ENCODE data around the gene SH2D5.
"Not testable (repeated sequence)": the region's sequence is repeated elsewhere in the genome, so short reads cannot be mapped to it uniquely, and the experiment has no call there.

The SH2D5 gene

DNA sequence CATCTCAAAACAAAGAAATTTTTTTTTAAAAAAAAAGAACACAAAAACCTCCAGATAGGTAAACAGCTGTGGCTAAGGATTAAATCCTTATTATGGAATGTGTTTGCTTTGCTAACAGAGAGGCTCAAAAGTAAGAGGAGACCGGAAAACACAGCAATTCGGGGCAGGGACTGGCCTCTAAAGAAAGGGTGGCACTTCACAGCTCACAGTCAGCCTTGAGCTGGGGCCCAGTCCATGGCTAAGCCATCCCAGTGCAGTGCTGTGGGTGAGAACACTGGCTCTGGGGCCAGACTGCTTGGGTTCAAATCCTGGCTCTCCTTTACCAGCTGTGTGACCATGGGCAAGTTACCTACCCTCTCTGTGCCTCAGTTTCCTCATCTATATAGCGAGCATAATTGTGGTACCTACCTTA lies 42.9 kb downstream of the SH2D5 start:
- no peak for DNase-seq

DNA sequence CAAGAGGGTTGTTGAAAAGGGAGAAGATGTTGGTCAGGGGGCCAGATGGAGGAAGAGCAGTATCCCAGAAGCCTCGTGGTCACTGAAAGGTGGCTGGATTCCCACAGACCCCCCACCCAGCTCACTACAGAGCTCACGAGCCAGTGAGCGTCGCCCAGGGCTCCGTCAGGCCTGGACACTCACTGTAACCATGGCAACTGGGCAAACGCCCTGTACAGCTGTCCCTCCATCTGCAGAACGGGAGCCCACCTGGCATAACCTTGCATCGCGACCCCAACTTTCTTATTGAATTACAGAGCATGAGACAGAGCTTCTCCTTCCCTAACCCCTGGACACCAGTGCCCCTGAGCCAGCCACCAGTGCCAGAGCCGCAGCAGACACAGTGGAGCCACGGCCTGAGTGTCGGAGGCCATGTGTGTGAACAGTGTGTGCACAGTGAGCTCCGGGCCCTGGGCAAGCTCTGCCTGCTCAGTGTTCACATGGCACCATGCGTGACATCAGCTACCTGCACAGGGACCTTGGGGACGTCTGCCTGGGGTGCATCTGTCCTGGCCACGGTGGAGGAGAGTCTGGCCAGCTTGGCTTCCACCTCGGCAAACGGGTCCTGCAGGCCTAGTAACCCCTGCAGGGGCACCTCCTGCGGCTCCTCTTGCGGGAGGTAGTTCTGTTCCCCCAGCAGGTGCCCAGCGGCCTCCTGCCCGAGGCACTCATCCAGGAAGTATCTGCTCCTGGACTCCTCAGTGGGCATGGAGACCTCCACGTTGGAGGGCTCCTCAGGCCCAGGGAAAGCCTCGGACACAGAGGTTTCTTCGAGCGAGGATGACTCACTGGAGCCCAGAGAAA lies 45.4 kb downstream of the SH2D5 start:
- DNase-seq: no peak

DNA sequence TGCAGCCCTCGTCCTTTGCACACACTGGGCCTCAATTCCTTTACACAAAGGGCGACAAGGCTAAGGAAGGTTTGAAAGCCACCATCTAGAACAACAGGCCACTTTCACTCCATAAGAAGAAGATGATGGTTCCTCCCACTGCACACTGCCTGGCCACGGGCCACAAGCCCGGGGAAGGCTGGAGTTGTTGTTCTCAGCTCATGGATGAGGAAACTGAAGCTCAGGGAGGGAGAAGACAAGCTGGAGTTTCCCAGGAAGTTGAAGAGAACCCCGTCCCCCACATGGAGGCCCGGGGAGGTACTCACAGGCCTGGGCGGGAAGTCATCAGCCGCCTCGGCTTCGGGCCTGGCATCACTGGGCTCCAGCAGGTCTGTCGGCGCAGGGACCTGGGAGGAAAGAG lies 46.8 kb downstream of the SH2D5 start:
- no peak for DNase-seq

DNA sequence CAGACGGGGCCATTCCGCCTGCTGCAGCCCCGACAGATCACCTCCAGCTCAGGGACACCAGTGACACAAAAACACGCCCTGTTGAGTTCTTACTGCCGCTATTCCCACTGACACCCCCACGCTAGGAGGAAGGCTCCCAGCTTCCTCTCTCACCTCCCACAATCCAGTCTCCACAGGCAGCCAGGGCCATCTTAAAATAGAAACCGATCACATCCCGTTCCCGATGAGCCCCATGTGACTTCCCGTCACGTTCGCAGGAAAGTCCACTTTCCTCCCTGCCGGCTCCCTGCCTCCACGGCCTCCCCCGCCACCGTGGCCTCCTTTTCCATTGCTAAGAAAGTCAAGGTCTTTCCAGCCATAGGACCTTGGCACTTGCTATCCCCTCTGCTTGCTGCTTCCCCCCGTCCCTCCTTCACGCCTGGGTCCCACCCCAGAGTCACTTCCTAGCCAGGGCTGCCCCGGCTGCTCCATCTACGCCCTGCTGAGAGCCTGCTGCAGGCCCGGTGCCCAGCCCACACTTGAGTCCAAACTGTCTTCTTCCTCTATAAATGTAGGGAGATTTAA lies 47.3 kb downstream of the SH2D5 start:
- no peak for DNase-seq

DNA sequence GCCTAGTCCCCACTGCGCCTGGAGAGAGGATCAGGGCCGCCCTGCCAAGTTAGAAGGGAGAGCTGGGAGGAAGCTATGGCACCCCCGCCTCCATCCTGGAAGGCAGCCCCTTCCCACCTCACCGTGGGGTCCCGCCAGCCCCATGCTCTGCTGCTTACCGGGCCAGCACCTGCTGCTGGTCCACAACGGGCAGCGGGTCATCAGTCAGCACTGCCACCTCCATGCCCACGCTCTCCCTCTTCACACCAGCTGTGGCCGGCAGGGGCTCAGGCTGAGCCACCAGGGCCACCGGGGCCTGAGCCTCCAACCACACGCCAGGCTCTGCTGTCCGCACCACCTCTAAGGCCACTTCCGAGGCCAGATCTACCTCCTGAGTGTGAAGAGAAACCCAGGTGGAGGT lies 47.9 kb downstream of the SH2D5 start:
- no peak for DNase-seq

DNA sequence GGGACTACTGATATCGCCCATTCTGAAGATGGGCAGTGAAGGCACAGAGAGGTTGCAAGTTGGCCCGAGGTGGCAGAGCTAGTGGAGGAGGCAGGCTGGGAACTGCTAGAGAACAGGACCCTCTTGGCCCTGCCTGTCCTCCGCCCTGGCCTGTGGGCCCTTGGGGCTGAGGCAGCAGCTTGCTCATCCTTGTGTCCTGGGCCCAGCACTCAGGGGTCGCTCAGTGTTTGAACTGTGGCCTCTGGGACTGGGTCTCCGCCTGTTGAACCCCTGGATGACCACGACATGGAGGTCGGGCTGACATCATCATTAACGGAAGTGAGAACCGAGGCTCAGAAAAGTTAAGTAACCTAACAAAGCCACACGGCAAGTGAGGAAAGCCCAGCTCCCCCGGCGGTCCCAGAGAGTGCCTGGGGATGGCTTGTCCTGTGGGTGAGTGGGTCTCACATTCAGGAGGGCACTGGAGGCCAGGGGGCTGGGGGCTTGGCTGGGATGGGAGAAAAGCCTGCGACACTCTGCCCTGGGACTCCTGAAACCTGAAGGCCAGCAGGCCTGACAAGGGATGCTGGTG lies 48.4 kb downstream of the SH2D5 start:
- no peak for DNase-seq

DNA sequence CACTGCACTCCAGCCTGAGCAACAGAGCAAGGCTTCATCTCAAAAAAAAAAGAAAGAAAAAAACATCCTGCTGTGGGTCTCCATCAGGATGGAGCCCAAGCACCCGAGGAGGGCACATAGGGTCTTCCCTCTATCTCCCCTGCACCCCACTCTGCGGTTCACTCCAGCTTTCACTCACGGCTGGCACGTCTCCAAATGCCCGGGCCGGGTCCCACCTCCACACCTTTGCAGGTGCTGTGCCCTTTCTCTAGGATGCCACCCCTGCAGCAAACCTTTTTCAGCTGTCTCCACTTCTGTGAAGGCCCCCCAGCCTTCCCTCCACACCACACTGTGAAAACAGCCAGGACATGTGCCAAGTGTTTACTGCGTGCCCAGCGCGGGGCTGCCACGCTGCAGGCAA lies 48.9 kb downstream of the SH2D5 start:
- no peak for DNase-seq

DNA sequence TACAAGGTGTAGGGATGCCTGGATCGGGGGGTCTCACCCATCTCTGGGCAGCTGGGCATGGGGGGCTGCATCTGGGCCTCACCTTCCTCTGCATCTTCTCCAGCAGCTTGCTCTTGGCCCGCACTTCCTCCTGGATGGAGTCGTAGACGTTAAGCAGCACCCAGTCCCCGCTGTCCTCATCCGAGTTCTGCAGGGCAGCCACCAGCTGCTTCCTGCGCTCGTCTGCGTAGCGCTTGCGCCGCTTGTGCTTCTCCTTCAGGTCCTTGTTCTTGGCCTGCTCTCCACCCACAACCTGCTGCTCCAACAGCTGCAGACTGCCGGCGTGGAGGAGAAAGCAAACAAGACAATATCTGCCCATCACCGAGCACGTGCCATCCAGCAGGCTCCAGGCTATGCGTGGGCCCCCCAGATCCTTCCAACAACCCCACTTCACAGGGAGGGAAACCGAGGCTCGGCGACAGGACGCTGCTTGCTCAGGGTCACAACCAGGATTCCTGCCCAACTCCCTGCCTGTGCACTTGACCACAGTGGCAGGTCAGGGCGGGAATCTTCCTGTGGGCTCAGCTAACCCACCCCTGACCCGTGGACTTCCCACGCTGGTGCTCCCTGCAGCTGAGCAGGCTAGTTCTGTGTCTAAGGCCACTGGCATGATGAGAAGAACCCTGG lies 49.8 kb downstream of the SH2D5 start:
- DNase-seq: no peak

DNA sequence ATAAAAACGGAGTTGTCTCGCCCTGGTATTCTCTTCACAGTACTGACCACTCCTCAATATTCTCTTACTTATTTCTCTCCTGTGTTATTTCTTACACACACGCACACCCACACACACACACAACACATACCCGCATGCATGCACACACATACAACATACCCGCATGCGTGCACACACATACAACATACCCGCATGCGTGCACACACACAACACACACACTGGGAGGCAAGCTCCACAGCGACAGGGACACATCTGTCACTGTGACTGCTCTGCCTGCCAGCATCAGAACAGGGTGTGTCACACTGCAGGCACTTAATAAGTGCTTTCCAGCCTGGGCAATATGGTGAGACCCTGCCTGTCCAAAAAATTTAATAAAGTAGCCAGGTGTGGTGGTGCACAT lies 50.5 kb downstream of the SH2D5 start:
- no peak for DNase-seq

DNA sequence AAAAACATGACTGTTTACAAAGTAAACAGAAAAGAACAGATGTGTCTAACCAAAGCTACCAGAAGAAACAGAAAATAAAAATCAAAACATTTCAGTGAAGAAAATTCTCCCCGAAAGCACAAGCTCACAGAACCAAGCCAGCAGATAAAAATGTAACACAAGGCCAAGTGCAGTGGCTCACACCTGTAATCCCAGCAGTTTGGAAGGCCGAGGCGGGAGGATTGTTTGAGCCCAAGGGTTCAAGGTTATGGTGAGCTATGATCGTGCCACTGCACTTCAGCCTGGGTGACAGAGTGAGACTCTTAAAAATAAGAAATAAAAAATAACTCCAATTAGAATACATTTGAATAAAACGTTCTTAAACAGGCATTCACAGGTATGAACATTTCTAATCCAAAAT lies 52.2 kb downstream of the SH2D5 start:
- DNase-seq: no peak

DNA sequence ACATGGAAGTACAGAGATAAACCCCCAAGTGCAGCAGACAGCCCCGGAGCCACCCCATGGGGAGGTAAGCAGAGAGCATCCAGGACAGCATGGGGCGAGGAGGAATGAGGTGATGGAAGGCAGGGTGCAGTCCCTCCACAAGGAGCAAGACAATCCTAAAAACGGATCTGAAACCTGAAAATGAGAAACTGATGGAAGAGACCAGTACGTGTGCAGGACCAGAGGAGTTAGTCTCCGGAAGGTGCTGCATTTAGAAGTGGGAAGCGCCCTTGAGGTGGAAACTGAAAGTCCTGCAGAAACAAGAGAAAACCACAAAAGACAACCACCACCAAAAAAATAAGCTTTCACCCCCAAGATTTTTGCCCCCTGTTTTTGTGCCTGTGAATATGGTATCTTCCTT lies 53.9 kb downstream of the SH2D5 start:
- no peak for DNase-seq

DNA sequence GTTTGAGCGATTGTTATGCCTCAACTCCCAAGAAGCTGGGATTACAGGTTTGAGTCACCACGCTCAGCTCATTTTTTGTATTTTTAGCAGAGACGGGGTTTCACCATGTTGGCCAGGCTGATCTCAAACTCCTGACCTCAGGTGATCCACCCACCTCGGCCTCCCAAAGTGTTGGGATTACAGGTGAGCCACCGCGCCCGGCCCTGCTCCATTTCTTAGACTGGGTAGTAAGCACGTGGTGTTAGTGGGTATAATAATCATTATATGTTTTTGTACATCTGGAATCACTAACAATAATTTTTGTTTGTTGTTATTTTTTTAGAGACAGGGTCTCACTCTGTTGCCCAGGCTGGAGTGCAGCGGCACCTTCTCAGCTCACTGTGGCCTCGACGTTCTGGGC lies 58.9 kb downstream of the SH2D5 start:
- not testable (repeated sequence) for DNase-seq

DNA sequence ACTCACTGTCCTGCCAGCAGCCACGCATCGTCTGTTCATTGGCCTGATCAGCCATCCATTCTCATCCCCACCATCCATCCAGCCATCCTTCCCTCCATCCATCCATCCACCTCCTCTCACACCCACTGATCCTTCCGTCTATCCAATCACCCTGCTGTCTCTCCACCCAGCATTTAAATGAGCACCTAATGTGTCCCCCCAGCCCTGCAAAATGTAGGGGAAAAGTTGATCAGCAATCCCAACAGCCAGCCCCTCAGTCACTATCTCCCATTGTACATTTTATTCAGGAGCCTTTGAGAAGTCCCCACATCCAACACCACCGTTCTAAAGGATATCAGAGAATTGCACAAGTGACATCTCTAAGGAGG lies 60.3 kb downstream of the SH2D5 start:
- no peak for DNase-seq

DNA sequence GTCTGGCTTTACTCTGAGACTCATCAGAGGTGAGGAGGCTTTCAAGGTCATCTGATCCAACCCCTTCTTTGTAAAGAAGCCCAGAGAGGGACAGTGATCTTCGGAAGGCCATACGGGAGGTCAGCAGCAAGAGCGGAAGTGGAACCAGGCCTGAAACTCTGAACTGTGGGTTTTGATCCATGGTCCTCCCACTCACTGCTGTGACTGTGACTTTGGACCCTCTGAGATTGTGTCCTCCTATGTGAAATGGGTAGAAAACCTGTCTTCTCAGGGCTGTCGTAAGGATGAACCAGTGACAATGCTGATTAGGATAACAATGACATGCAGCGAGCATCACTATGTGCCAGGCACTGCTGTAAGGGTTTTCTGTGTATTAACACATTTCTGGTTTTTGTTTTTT lies 61.6 kb downstream of the SH2D5 start:
- no peak for DNase-seq
